OCI-LY7 (cell line): ENCODE results near the gene ZYX. TPM values are rescaled to one million over a fixed set of nuclear protein-coding genes. Genes with fewer than 3 reads are reported as not detected.

Experiments
- BruUV-seq: library from RNA; stranded (reverse); fragments of 400-500 nt; replicated peaks from 2 replicates; lab custom pipeline; 2021; lab: Mats Ljungman, UMichigan
- CTCF ChIA-PET: fragments of 300-600 bp; sonication (Branson Sonifier 250); formaldehyde crosslinking; loops from one replicate; lab custom pipeline; 2022; ENCODE audit warnings: antibody characterized with exemption; ENCODE audit not compliant: unreplicated experiment; lab: Charles Lee
- POLR2A ChIA-PET: fragments of 300-600 bp; sonication (Branson Sonifier 250); formaldehyde crosslinking; loops from one replicate; lab custom pipeline; 2022; ENCODE audit warnings: antibody characterized with exemption; lab: Charles Lee
- DNase-seq: peaks from one replicate; pipeline ENCODE4 v3.0.0-alpha.2; 2015; ENCODE audit warnings: low spot score
- H2AFZ ChIP-seq: fragments of 200-600 bp; sonication (generic), shearing (Covaris generic); 2 replicates; pipeline ENCODE4 v1.6.1; 2014; ENCODE audit warnings: mild to moderate bottlenecking, antibody characterized with exemption, low read length, moderate library complexity
- H3K27ac ChIP-seq: fragments of 200-600 bp; sonication (generic); 2 replicates; pipeline ENCODE4 v1.5.1; 2014; ENCODE audit warnings: mixed run types, low read depth, mild to moderate bottlenecking, moderate library complexity, low read length, inconsistent platforms; ENCODE audit not compliant: poor library complexity, severe bottlenecking
- H3K36me3 ChIP-seq: fragments of 200-600 bp; sonication (generic); 2 replicates; pipeline ENCODE4 v1.6.1; 2014; ENCODE audit warnings: mild to moderate bottlenecking, antibody characterized with exemption, low read length, moderate library complexity, mixed read lengths; ENCODE audit not compliant: insufficient read depth
- H3K4me1 ChIP-seq: fragments of 200-600 bp; sonication (generic); 2 replicates; pipeline ENCODE4 v1.5.1; 2014; ENCODE audit warnings: mild to moderate bottlenecking, low read length; ENCODE audit not compliant: insufficient read depth, poor library complexity, severe bottlenecking
- H3K4me2 ChIP-seq: fragments of 200-600 bp; sonication (generic); 2 replicates; pipeline ENCODE4 v1.6.1; 2014; ENCODE audit warnings: mild to moderate bottlenecking, low read length
- H3K4me3 ChIP-seq: fragments of 200-600 bp; sonication (generic); 2 replicates; pipeline ENCODE4 v1.5.1; 2014; ENCODE audit warnings: mild to moderate bottlenecking, low read depth, low read length; ENCODE audit not compliant: poor library complexity, severe bottlenecking
- H3K79me2 ChIP-seq: fragments of 200-600 bp; sonication (generic); 2 replicates; pipeline ENCODE4 v1.6.1; 2016; ENCODE audit warnings: low read depth, mild to moderate bottlenecking, low read length, moderate library complexity, mixed read lengths; ENCODE audit not compliant: insufficient read depth
- H3K9me2 ChIP-seq: fragments of 200-600 bp; sonication (generic); 2 replicates; pipeline ENCODE4 v1.6.1; 2016; ENCODE audit warnings: mild to moderate bottlenecking, low read length, mixed read lengths; ENCODE audit not compliant: insufficient read depth
- H3K9me3 ChIP-seq: fragments of 200-600 bp; sonication (generic); 2 replicates; pipeline ENCODE4 v1.6.1; 2014; ENCODE audit warnings: mild to moderate bottlenecking, mixed run types, low read length, mixed read lengths
- H4K20me1 ChIP-seq: fragments of 200-600 bp; sonication (generic); 2 replicates; pipeline ENCODE4 v1.6.1; 2014; ENCODE audit warnings: mild to moderate bottlenecking, antibody characterized with exemption, low read length, moderate library complexity, mixed read lengths; ENCODE audit not compliant: insufficient read depth
- EZH2phosphoT487 ChIP-seq: fragments of 200-600 bp; sonication (generic); IDR thresholded peaks from 2 replicates; pipeline ENCODE4 v1.6.1; 2018; ENCODE audit warnings: low read depth, borderline replicate concordance, mild to moderate bottlenecking, mixed run types, antibody characterized with exemption, low read length, moderate library complexity, mixed read lengths
- intact Hi-C: fragments of 100-400 bp; cut with micrococcal nuclease; formaldehyde crosslinking; loops from one replicate; pipeline ENCODE4 v1.10.0; 2022; ENCODE audit not compliant: unreplicated experiment
- microRNA-seq: library from miRNA; unstranded; fragments of <30 nt; microRNA quantifications from one replicate; pipeline ENCODE4 v1.2.0, GENCODE V29; 2022; ENCODE audit warnings: borderline replicate concordance
- small RNA-seq: library from RNA; depleted of rRNA; stranded (forward); fragments of <200 nt; gene quantifications from one replicate; pipeline ENCODE3, GENCODE V24; 2014
- total RNA-seq, 2 experiments: library from RNA; depleted of rRNA in 1 of 2; stranded (reverse); fragments of >200 nt in 1 of 2; shearing (Covaris generic) in 1 of 2; gene quantifications; 2 replicates each; pipeline ENCODE4 v1.2.3, GENCODE V29; 2014 to 2022

ZYX gene
- total RNA-seq, 2 experiments from 2014 or later = 0.44 to 4.2 TPM

- CTCF ChIA-PET = no interaction called here
- Histone ChIP-seq H3K79me2 (no peaks in the 10 kb centered on the region), H3K4me2 (no peak overlapping the region), H3K4me3 (no peak overlapping the region), H4K20me1 (no peaks in the 10 kb centered on the region), H2AFZ (no peak overlapping the region), H3K9me3 (no peaks in the 10 kb centered on the region), H3K36me3 (no peaks in the 10 kb centered on the region), H3K4me1 (no peaks in the 10 kb centered on the region), H3K9me2 (no peaks in the 10 kb centered on the region), H3K27ac (no peak overlapping the region)
- BruUV-seq = no TSS peak
- TF ChIP-seq EZH2phosphoT487 = no peak
- POLR2A ChIA-PET = interaction anchor here (0.6 kb wide), 1 partner anchor 868 kb away, joined by 3 read pairs; no protein-coding TSS in a partner anchor
- intact Hi-C loops = no loop called here
- DNase-seq = no peak
Observed at GRCh38 chr7:143439866-143440265, 58.7 kb downstream of the ZYX start.

Small RNA genes lying within 50 kb of the gene (microRNA-seq; reads per million reads assigned to microRNA genes)
- not detected for gene MIR6892

Small RNA genes lying within 50 kb of the gene (small RNA-seq; reads per million reads assigned to genes)
- not detected for gene MIR6892

Other genes with a start within 250 kb of the ZYX start
- not detected in 2 replicates for gene PIP, start 249.3 kb upstream of the ZYX start, total RNA-seq (2014; rRNA removed; shearing (Covaris generic))
- not detected in 2 replicates for gene PIP, start 249.3 kb upstream of the ZYX start, total RNA-seq (2022)
- gene TAS2R39, start 197.9 kb upstream of the ZYX start, total RNA-seq (2014; rRNA removed; shearing (Covaris generic)) = not detected in 2 replicates
- gene TAS2R39, start 197.9 kb upstream of the ZYX start, total RNA-seq (2022) = not detected in 2 replicates
- gene TAS2R40, start 159.3 kb upstream of the ZYX start, total RNA-seq (2014; rRNA removed; shearing (Covaris generic)) = not detected in 2 replicates
- not detected in 2 replicates for gene TAS2R40, start 159.3 kb upstream of the ZYX start, total RNA-seq (2022)
- 37.8 and 39.4 TPM in 2 replicates for gene GSTK1, start 117.9 kb upstream of the ZYX start, total RNA-seq (2014; rRNA removed; shearing (Covaris generic))
- gene GSTK1, start 117.9 kb upstream of the ZYX start, total RNA-seq (2022) = 41.6 and 44.5 TPM in 2 replicates
- not detected in 2 replicates for gene TMEM139, start 96.4 kb upstream of the ZYX start, total RNA-seq (2014; rRNA removed; shearing (Covaris generic))
- gene TMEM139, start 96.4 kb upstream of the ZYX start, total RNA-seq (2022) = 0.46 and 0.48 TPM in 2 replicates
- 27.2 and 33.9 TPM in 2 replicates for gene CASP2, start 93.0 kb upstream of the ZYX start, total RNA-seq (2014; rRNA removed; shearing (Covaris generic))
- gene CASP2, start 93.0 kb upstream of the ZYX start, total RNA-seq (2022) = 60.5 and 61.6 TPM in 2 replicates
- gene CLCN1, start 65.2 kb upstream of the ZYX start, total RNA-seq (2014; rRNA removed; shearing (Covaris generic)) = not detected in 2 replicates
- not detected in 2 replicates for gene CLCN1, start 65.2 kb upstream of the ZYX start, total RNA-seq (2022)
- not detected in 2 replicates for gene FAM131B, start 18.6 kb upstream of the ZYX start, total RNA-seq (2014; rRNA removed; shearing (Covaris generic))
- gene FAM131B, start 18.6 kb upstream of the ZYX start, total RNA-seq (2022) = not detected in 2 replicates
- not detected in 2 replicates for gene EPHA1, start 27.5 kb downstream of the ZYX start, total RNA-seq (2014; rRNA removed; shearing (Covaris generic))
- not detected in 2 replicates for gene EPHA1, start 27.5 kb downstream of the ZYX start, total RNA-seq (2022)
- gene TAS2R60, start 62.1 kb downstream of the ZYX start, total RNA-seq (2014; rRNA removed; shearing (Covaris generic)) = not detected in 2 replicates
- gene TAS2R60, start 62.1 kb downstream of the ZYX start, total RNA-seq (2022) = not detected in 2 replicates
- gene TAS2R41, start 96.5 kb downstream of the ZYX start, total RNA-seq (2014; rRNA removed; shearing (Covaris generic)) = not detected in 2 replicates
- not detected in 2 replicates for gene TAS2R41, start 96.5 kb downstream of the ZYX start, total RNA-seq (2022)
- not detected in 2 replicates for gene CTAGE15, start 190.5 kb downstream of the ZYX start, total RNA-seq (2014; rRNA removed; shearing (Covaris generic))
- gene CTAGE15, start 190.5 kb downstream of the ZYX start, total RNA-seq (2022) = not detected in 2 replicates
- gene TCAF2, start 239.6 kb downstream of the ZYX start, total RNA-seq (2014; rRNA removed; shearing (Covaris generic)) = 0.50 TPM in 1 of 2 replicates, not detected in the other
- 0.27 and 0.42 TPM in 2 replicates for gene TCAF2, start 239.6 kb downstream of the ZYX start, total RNA-seq (2022)